RWPE2 (cell line): ENCODE results near the gene LHX6.

Source experiments
- ATAC-seq: fragments of 200-7000 bp; cut with Tn5 transposase; 3 replicates; pipeline ENCODE4 v1.9.1; 2021; ENCODE audit warnings: low read depth
- DNase-seq: peaks from one replicate; pipeline ENCODE4 v3.0.0-alpha.2; 2020; ENCODE audit warnings: low spot score
- H3K27ac ChIP-seq: fragments of 450-650 bp; 2 replicates; pipeline ENCODE4 v1.5.1; 2017; ENCODE audit warnings: mild to moderate bottlenecking; ENCODE audit not compliant: poor library complexity, severe bottlenecking
- H3K27me3 ChIP-seq: fragments of 250-450 bp; sonication (Bioruptor Pico); 2 replicates; pipeline ENCODE4 v1.5.1; 2021; ENCODE audit warnings: mild to moderate bottlenecking, moderate library complexity; ENCODE audit not compliant: insufficient read depth, poor library complexity, severe bottlenecking
- H3K36me3 ChIP-seq: fragments of 250-450 bp; sonication (Bioruptor Pico); 2 replicates; pipeline ENCODE4 v1.5.1; 2020; ENCODE audit warnings: low read depth, mild to moderate bottlenecking, moderate library complexity
- H3K4me1 ChIP-seq: fragments of 250-450 bp; sonication (Bioruptor Pico); 2 replicates; pipeline ENCODE4 v1.5.1; 2021; ENCODE audit warnings: mild to moderate bottlenecking, moderate library complexity; ENCODE audit not compliant: insufficient read depth, poor library complexity, severe bottlenecking
- H3K4me3 ChIP-seq: fragments of 250-450 bp; sonication (Bioruptor Pico); 2 replicates; pipeline ENCODE4 v1.5.1; 2021; ENCODE audit warnings: mild to moderate bottlenecking, moderate library complexity; ENCODE audit not compliant: severe bottlenecking
- H3K9me3 ChIP-seq: fragments of 250-450 bp; sonication (Bioruptor Pico); 2 replicates; pipeline ENCODE4 v1.5.1; 2021; ENCODE audit warnings: mild to moderate bottlenecking, moderate library complexity; ENCODE audit not compliant: severe bottlenecking
- CTCF ChIP-seq: fragments of 450-650 bp; IDR thresholded peaks from one replicate; pipeline ENCODE4 v1.5.1; 2017; ENCODE audit warnings: mild to moderate bottlenecking, moderate library complexity; ENCODE audit not compliant: poor library complexity, severe bottlenecking

LHX6 gene

GRCh38 chr9:122195875-122196274 is 32.9 kb downstream of the LHX6 start:
- Histone ChIP-seq H3K4me3 (no peak overlapping the region), H3K36me3 (no peaks in the 10 kb centered on the region), H3K4me1 (no peaks in the 10 kb centered on the region), H3K27ac (no peak overlapping the region), H3K9me3 (no peaks in the 10 kb centered on the region), H3K27me3 (no peaks in the 10 kb centered on the region)
- no peak for DNase-seq
- no peak for TF ChIP-seq CTCF
- ATAC-seq = no peak

- Histone ChIP-seq H3K9me3 (no peaks in the 10 kb centered on the region), H3K36me3 (no peaks in the 10 kb centered on the region), H3K4me3 (no peak overlapping the region), H3K4me1 (no peaks in the 10 kb centered on the region), H3K27me3 (no peaks in the 10 kb centered on the region), H3K27ac (no peak overlapping the region)
- DNase-seq = no peak
- ATAC-seq = no peak
- no peak for TF ChIP-seq CTCF
Measured at GRCh38 chr9:122193651-122194050, 35.1 kb downstream of the LHX6 start.

- no peak for DNase-seq
- no peak overlapping the region for H3K4me3 ChIP-seq
- no peaks in the 10 kb centered on the region for H3K36me3 ChIP-seq
- no peak for ATAC-seq
- no peaks in the 10 kb centered on the region for H3K4me1 ChIP-seq
- TF ChIP-seq CTCF = no peak
- no peak overlapping the region for H3K27ac ChIP-seq
- no peaks in the 10 kb centered on the region for H3K27me3 ChIP-seq
- H3K9me3 ChIP-seq = no peaks in the 10 kb centered on the region
Measured at GRCh38 chr9:122192914-122193525, 35.7 kb downstream of the LHX6 start.

GRCh38 chr9:122192261-122192875 is 36.4 kb downstream of the LHX6 start:
- Histone ChIP-seq H3K4me1 (no peaks in the 10 kb centered on the region), H3K4me3 (no peak overlapping the region), H3K27ac (no peak overlapping the region), H3K36me3 (no peaks in the 10 kb centered on the region), H3K27me3 (no peaks in the 10 kb centered on the region), H3K9me3 (no peaks in the 10 kb centered on the region)
- DNase-seq (no peak), ATAC-seq (no peak)
- no peak for TF ChIP-seq CTCF

GRCh38 chr9:122191584-122191983 is 37.2 kb downstream of the LHX6 start:
- no peaks in the 10 kb centered on the region for H3K36me3 ChIP-seq
- H3K4me1 ChIP-seq = no peaks in the 10 kb centered on the region
- ATAC-seq = peak; percentile 30; the same call in 1 of the 3 replicates
- TF ChIP-seq CTCF = no peak
- H3K27ac ChIP-seq = no peak overlapping the region
- DNase-seq = no peak
- H3K9me3 ChIP-seq = no peaks in the 10 kb centered on the region
- H3K27me3 ChIP-seq = no peaks in the 10 kb centered on the region
- no peak overlapping the region for H3K4me3 ChIP-seq
